HepG2 (cell line): ENCODE data around the gene STAM. TPM values are rescaled to one million over a fixed set of nuclear protein-coding genes. Genes with fewer than 3 reads are reported as not detected.

Experiments
- ATAC-seq: fragments of 200-7000 bp; cut with Tn5 transposase; 3 replicates; pipeline ENCODE4 v1.9.1; 2020; ENCODE audit warnings: mild to moderate bottlenecking, moderate library complexity
- BruUV-seq: library from RNA; stranded (reverse); fragments of 400-500 nt; replicated peaks from 2 replicates; lab custom pipeline; 2021; lab: Mats Ljungman, UMichigan
- CTCF ChIA-PET: fragments of 300-600 bp; formaldehyde crosslinking; extraction: SDS; loops from one replicate; lab custom pipeline; 2021; ENCODE audit warnings: low total read pairs, inconsistent platforms, low intra/inter-chr PET ratio; lab: Yijun Ruan, JAX
- POLR2A ChIA-PET: fragments of 350-600 bp; sonication (Branson Sonifier 250); formaldehyde crosslinking; loops from one replicate; lab custom pipeline; 2020; ENCODE audit warnings: antibody characterized with exemption, inconsistent platforms; lab: Yijun Ruan, JAX
- DNase-seq: peaks from one replicate; pipeline ENCODE4 v3.0.0-alpha.2; 2015; ENCODE audit warnings: low spot score
- FAIRE-seq: peaks from 3 replicates; lab custom pipeline; 2011; peaks lifted over from hg19 to GRCh38; lab: Jason Lieb, UNC
- H2AFZ ChIP-seq: one replicate; pipeline ENCODE4 v1.6.1; 2011; ENCODE audit warnings: low read length, inconsistent platforms
- H3K27ac ChIP-seq: fragments of 300-600 bp; 3 replicates; pipeline ENCODE4 v1.8.0; 2011; ENCODE audit warnings: mixed run types, mild to moderate bottlenecking, mixed read lengths, low read length, inconsistent platforms; ENCODE audit not compliant: insufficient read depth; ENCODE audit errors: extremely low read length
- H3K27me3 ChIP-seq, 2 experiments: fragments of 200-600 bp in 1 of 2; 2 replicates in 1 of 2; 3 replicates in 1 of 2; pipeline versions ENCODE4 v1.6.0 to v1.8.0; 2011; ENCODE audit warnings: low read length in 2 of 2, mild to moderate bottlenecking in 2 of 2, moderate library complexity in 2 of 2, inconsistent platforms in 1 of 2; ENCODE audit not compliant: insufficient read depth in 2 of 2, control insufficient read depth in 1 of 2
- H3K36me3 ChIP-seq, 2 experiments: fragments of 200-600 bp in 1 of 2; replicated peaks in 1 of 2; 2 replicates in 1 of 2; 3 replicates in 1 of 2; pipeline versions ENCODE4 v1.5.1 to v1.8.0; 2011; ENCODE audit warnings: low read length in 2 of 2, inconsistent platforms in 1 of 2; ENCODE audit not compliant: insufficient read depth in 2 of 2, control insufficient read depth in 1 of 2
- H3K4me1 ChIP-seq: 2 replicates; pipeline ENCODE4 v1.5.1; 2012; ENCODE audit warnings: low read length, inconsistent platforms; ENCODE audit not compliant: insufficient read depth
- H3K4me2 ChIP-seq: 2 replicates; pipeline ENCODE4 v1.6.0; 2011; ENCODE audit warnings: low read depth, low read length, inconsistent platforms
- H3K4me3 ChIP-seq, 3 experiments: fragments of 200-600 bp in 1 of 3; sonication (generic), shearing (Covaris generic) in 1 of 3; replicated peaks in 1 of 3; 2 replicates each; pipeline ENCODE4 v1.5.1; 2011 to 2016; ENCODE audit warnings: low read length in 3 of 3, inconsistent platforms in 2 of 3, low read depth in 2 of 3, mild to moderate bottlenecking in 2 of 3, control low read depth in 1 of 3, mixed read lengths in 1 of 3; ENCODE audit not compliant: insufficient read depth in 1 of 3
- H3K79me2 ChIP-seq: one replicate; pipeline ENCODE4 v1.6.1; 2011; ENCODE audit warnings: low read length, inconsistent platforms; ENCODE audit not compliant: insufficient read depth
- H3K9ac ChIP-seq: 2 replicates; pipeline ENCODE4 v1.6.0; 2011; ENCODE audit warnings: mild to moderate bottlenecking, low read depth, low read length, inconsistent platforms; ENCODE audit not compliant: insufficient read depth
- H3K9me3 ChIP-seq: 2 replicates; pipeline ENCODE4 v1.5.1; 2012; ENCODE audit warnings: mild to moderate bottlenecking, low read length
- H4K20me1 ChIP-seq: 2 replicates; pipeline ENCODE4 v1.6.0; 2011; ENCODE audit warnings: inconsistent platforms, mild to moderate bottlenecking, low read length, moderate library complexity; ENCODE audit not compliant: insufficient read depth
- CEBPG ChIP-seq: IDR thresholded peaks from 2 replicates; pipeline ENCODE4 v1.6.1; 2016
- HDAC1 ChIP-seq: sonication (generic); formaldehyde crosslinking; IDR thresholded peaks from 2 replicates; pipeline ENCODE4 v1.5.1; 2020; ENCODE audit warnings: mild to moderate bottlenecking, missing genetic modification reagents
- HHEX ChIP-seq: IDR thresholded peaks from 2 replicates; pipeline ENCODE4 v1.6.1; 2016; ENCODE audit warnings: control low read depth
- IRX3 ChIP-seq: sonication (generic); formaldehyde crosslinking; IDR thresholded peaks from 2 replicates; pipeline ENCODE4 v1.8.1; 2023; ENCODE audit warnings: mild to moderate bottlenecking, low read depth, missing genetic modification reagents, borderline replicate concordance
- MED13 ChIP-seq: sonication (generic); formaldehyde crosslinking; IDR thresholded peaks from 2 replicates; pipeline ENCODE4 v1.5.0; 2020; ENCODE audit warnings: missing genetic modification reagents
- RAD21 ChIP-seq: fragments of 450-650 bp; formaldehyde crosslinking; IDR thresholded peaks from 2 replicates; pipeline ENCODE4 v1.5.0; 2020; ENCODE audit warnings: mild to moderate bottlenecking
- STAG1 ChIP-seq: sonication (generic); formaldehyde crosslinking; IDR thresholded peaks from 2 replicates; pipeline ENCODE4 v1.4.0; 2020; ENCODE audit warnings: missing genetic modification reagents
- THAP11 ChIP-seq: IDR thresholded peaks from 2 replicates; pipeline ENCODE4 v1.6.1; 2016; ENCODE audit warnings: missing biosample characterization, missing genetic modification reagents
- YEATS2 ChIP-seq: sonication (generic); formaldehyde crosslinking; IDR thresholded peaks from 2 replicates; pipeline ENCODE4 v1.4.0; 2020; ENCODE audit warnings: missing genetic modification reagents, borderline replicate concordance
- ZNF205 ChIP-seq: IDR thresholded peaks from 2 replicates; pipeline ENCODE4 v1.6.1; 2018; ENCODE audit warnings: missing biosample characterization, missing genetic modification reagents
- ZNF782 ChIP-seq: sonication (generic); formaldehyde crosslinking; IDR thresholded peaks from 2 replicates; pipeline ENCODE4 v1.4.0; 2020; ENCODE audit warnings: missing genetic modification reagents, mild to moderate bottlenecking, borderline replicate concordance
- in situ Hi-C: cut with HindIII; loops from 2 replicates; pipeline ENCODE4 v1.10.0; 2017; ENCODE audit warnings: low pct_unique_long_range_greater_than_20kb; ENCODE audit not compliant: extremely low pct_ligation_motif_present
- intact Hi-C: fragments of 100-400 bp; cut with micrococcal nuclease; formaldehyde crosslinking; loops from one replicate; pipeline ENCODE4 v1.10.0; 2022; ENCODE audit not compliant: unreplicated experiment
- polyA plus RNA-seq, 8 experiments: library from polyadenylated mRNA; depleted of rRNA in 3 of 8; stranded (reverse) in 7 of 8; unstranded in 1 of 8; fragments of >200 nt; fragmentation: Illumina TruSeq in 4 of 8; extraction: Trizol in 4 of 8; gene quantifications; 2 replicates each; pipeline versions ENCODE4 v1.2.1 to v1.2.3, GENCODE V29; 2011 to 2016; ENCODE audit warnings: low read depth in 4 of 8, missing spikeins in 1 of 8, mixed read lengths in 1 of 8; ENCODE audit not compliant: insufficient read depth in 1 of 8
- total RNA-seq, 5 experiments: library from RNA; depleted of rRNA; stranded (reverse); fragments of >200 nt; fragmentation: Illumina TruSeq; extraction: Trizol; gene quantifications; 2 replicates each; pipeline ENCODE4 v1.2.3, GENCODE V29; 2016; ENCODE audit warnings: low read depth in 1 of 5
- TF ChIP-seq, protein P1 (sequence below): fragments of 450-650 bp; IDR thresholded peaks from 2 replicates; pipeline ENCODE4 v1.6.1; 2016
- TF ChIP-seq, protein P2 (sequence below): sonication (generic); formaldehyde crosslinking; IDR thresholded peaks from 2 replicates; pipeline ENCODE4 v1.9.0; 2021; ENCODE audit warnings: missing genetic modification reagents, mild to moderate bottlenecking, borderline replicate concordance

Gene STAM
- total and polyA plus RNA-seq, 2 of the 13 experiments (the other 11 are each of a cell fraction or from before 2014, with no cell fraction given): 19.5 to 25.1 TPM

DNA sequence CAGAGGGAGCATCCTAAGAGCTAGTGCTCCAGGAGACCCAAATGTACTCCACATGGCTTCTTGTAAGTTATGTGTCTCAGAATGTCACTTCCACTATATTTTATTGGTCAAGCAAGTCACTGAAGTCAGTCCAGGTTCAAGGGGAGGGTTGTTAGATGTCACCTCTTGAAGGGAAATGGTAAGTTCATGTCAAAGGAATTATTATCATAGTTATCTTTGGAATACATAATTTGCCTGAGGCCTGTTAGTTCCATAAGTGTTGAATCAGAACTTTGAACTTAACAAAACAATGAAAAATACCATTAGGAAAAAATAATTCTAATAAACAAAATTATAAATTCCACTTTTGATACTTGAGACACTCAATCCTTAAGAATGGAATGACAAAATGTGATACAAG lies 30.6 kb downstream of the STAM start:
- FAIRE-seq (no peak), ATAC-seq (no peak), DNase-seq (no peak)
- peaks cover 89% of the 10 kb centered on the region for H3K79me2 ChIP-seq
- no peaks in the 10 kb centered on the region for H3K27me3 ChIP-seq
- H3K4me3 ChIP-seq: no peak overlapping the region
- H3K4me1 ChIP-seq: peaks cover 56% of the 10 kb centered on the region
- in situ Hi-C loops (loop anchor here (25.0 kb wide), 1 partner anchor 988 kb away; the partner anchor contains the start of genes ARL5B and NSUN6), intact Hi-C loops (loop anchor here (5.0 to 10.0 kb wide), 2 partner anchors 68 to 980 kb away; partner anchors contain the start of genes ARL5B and NSUN6)
- ChIA-PET CTCF (no interaction called here), POLR2A (interaction anchor here (0.9 to 2.4 kb wide), 2 partner anchors 24 to 58 kb away, joined by 5 to 13 read pairs; partner anchors contain the start of gene HACD1)
- H3K9me3 ChIP-seq: no peaks in the 10 kb centered on the region
- TF ChIP-seq MED13 (CRISPR knock-in tag) (no peak), STAG1 (CRISPR knock-in tag) (no peak), YEATS2 (CRISPR knock-in tag) (no peak), CEBPG (CRISPR knock-in tag) (no peak), THAP11 (CRISPR knock-in tag) (no peak), HDAC1 (no peak), HHEX (no peak), RAD21 (no peak), ZNF205 (CRISPR knock-in tag) (no peak), ZNF782 (CRISPR knock-in tag) (no peak), IRX3 (CRISPR knock-in tag) (no peak)
- TF ChIP-seq, protein P1, sequence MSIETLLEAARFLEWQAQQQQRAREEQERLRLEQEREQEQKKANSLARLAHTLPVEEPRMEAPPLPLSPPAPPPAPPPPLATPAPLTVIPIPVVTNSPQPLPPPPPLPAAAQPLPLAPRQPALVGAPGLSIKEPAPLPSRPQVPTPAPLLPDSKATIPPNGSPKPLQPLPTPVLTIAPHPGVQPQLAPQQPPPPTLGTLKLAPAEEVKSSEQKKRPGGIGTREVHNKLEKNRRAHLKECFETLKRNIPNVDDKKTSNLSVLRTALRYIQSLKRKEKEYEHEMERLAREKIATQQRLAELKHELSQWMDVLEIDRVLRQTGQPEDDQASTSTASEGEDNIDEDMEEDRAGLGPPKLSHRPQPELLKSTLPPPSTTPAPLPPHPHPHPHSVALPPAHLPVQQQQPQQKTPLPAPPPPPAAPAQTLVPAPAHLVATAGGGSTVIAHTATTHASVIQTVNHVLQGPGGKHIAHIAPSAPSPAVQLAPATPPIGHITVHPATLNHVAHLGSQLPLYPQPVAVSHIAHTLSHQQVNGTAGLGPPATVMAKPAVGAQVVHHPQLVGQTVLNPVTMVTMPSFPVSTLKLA: no peak
- TF ChIP-seq, protein P2, sequence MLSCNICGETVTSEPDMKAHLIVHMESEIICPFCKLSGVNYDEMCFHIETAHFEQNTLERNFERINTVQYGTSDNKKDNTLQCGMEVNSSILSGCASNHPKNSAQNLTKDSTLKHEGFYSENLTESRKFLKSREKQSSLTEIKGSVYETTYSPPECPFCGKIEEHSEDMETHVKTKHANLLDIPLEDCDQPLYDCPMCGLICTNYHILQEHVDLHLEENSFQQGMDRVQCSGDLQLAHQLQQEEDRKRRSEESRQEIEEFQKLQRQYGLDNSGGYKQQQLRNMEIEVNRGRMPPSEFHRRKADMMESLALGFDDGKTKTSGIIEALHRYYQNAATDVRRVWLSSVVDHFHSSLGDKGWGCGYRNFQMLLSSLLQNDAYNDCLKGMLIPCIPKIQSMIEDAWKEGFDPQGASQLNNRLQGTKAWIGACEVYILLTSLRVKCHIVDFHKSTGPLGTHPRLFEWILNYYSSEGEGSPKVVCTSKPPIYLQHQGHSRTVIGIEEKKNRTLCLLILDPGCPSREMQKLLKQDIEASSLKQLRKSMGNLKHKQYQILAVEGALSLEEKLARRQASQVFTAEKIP: no peak
- H4K20me1 ChIP-seq: peaks cover 8% of the 10 kb centered on the region; the same call in 1 of the 2 replicates
- peaks cover 1 to 4% of the 10 kb centered on the region in 2 experiments; a peak in 1 of 5 replicates for H3K36me3 ChIP-seq
- H3K9ac ChIP-seq: no peak overlapping the region
- H3K4me2 ChIP-seq: no peak overlapping the region
- peak overlapping the region; percentile 54 for H3K27ac ChIP-seq
- BruUV-seq: no TSS peak
- H2AFZ ChIP-seq: no peak overlapping the region
